ENCODE results near the gene TENT5C. TPM values are rescaled to one million over a fixed set of nuclear protein-coding genes. Genes with fewer than 3 reads are reported as not detected.
A peak's percentile ranks its signal among the peaks of the same experiment; 100 is the strongest.

Gene TENT5C
- total and polyA plus RNA-seq, 9 of the 15 experiments (the other 6 are each of a cell fraction or from before 2014, with no cell fraction given): 1.8 to 7.7 (median 4.0) TPM

DNA sequence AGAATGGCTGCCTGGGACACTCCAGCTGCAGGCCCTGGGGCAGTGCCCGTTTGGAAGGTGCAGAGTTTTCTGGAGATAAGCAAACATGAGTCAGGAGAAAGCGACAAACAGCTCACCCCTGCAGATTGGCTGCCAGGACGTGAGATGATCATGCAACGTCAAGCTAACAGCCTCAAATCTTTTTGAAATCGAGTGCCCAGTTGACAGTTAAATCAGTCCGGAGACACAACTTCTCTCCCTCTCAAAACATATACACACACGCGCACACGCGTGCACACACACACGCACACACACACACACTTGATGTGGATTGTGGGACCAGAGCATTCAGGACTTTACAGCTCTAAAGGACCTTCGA, 49.4 kb downstream of the TENT5C start (continued):
- TF ChIP-seq ZNF282 (CRISPR knock-in tag; IDR thresholded peaks at IDR 0.05) (no peak), ZSCAN29 (IDR thresholded peaks at IDR 0.05) (no peak), SIX5 (IDR thresholded peaks at IDR 0.05; ENCODE audit: borderline replicate concordance in 1 of 2, insufficient read depth in 1 of 2, low read depth in 1 of 2, low read length in 2 of 2) (no peak), KAT7 (CRISPR knock-in tag; IDR thresholded peaks at IDR 0.05; ENCODE audit: borderline replicate concordance) (no peak), ZFP30 (CRISPR knock-in tag; IDR thresholded peaks at IDR 0.05; ENCODE audit: borderline replicate concordance) (no peak), TEAD4 (IDR thresholded peaks at IDR 0.05; ENCODE audit: low read length) (peak; percentile 64), TEAD4 (CRISPR knock-in tag; IDR thresholded peaks at IDR 0.05; ENCODE audit: borderline replicate concordance) (no peak), ETV1 (tag; conservative IDR thresholded peaks at IDR 0.05; ENCODE audit: low read depth) (no peak), ELF2 (CRISPR knock-in tag; IDR thresholded peaks at IDR 0.05) (no peak), KDM2B (CRISPR knock-in tag; IDR thresholded peaks at IDR 0.05) (no peak), TARDBP (IDR thresholded peaks at IDR 0.05) (no peak), DNMT1 (IDR thresholded peaks at IDR 0.05) (no peak), MYBL2 (IDR thresholded peaks at IDR 0.05; ENCODE audit: low read depth) (peak; percentile 88), MYBL2 (CRISPR knock-in tag; IDR thresholded peaks at IDR 0.05; ENCODE audit: borderline replicate concordance) (no peak), CBFA2T2 (conservative IDR thresholded peaks at IDR 0.05) (peak; percentile 72), FOXM1 (IDR thresholded peaks at IDR 0.05; ENCODE audit: low read depth) (peak; percentile 55; the same call in 1 of the 2 replicates), FOXM1 (CRISPR knock-in tag; IDR thresholded peaks at IDR 0.05; ENCODE audit: low read depth) (no peak), ZBTB7A (IDR thresholded peaks at IDR 0.05; ENCODE audit: borderline replicate concordance, control insufficient read depth, low read depth, low read length) (no peak), ELF1 (tag; IDR thresholded peaks at IDR 0.05) (no peak)
- TF ChIP-seq, protein P1, sequence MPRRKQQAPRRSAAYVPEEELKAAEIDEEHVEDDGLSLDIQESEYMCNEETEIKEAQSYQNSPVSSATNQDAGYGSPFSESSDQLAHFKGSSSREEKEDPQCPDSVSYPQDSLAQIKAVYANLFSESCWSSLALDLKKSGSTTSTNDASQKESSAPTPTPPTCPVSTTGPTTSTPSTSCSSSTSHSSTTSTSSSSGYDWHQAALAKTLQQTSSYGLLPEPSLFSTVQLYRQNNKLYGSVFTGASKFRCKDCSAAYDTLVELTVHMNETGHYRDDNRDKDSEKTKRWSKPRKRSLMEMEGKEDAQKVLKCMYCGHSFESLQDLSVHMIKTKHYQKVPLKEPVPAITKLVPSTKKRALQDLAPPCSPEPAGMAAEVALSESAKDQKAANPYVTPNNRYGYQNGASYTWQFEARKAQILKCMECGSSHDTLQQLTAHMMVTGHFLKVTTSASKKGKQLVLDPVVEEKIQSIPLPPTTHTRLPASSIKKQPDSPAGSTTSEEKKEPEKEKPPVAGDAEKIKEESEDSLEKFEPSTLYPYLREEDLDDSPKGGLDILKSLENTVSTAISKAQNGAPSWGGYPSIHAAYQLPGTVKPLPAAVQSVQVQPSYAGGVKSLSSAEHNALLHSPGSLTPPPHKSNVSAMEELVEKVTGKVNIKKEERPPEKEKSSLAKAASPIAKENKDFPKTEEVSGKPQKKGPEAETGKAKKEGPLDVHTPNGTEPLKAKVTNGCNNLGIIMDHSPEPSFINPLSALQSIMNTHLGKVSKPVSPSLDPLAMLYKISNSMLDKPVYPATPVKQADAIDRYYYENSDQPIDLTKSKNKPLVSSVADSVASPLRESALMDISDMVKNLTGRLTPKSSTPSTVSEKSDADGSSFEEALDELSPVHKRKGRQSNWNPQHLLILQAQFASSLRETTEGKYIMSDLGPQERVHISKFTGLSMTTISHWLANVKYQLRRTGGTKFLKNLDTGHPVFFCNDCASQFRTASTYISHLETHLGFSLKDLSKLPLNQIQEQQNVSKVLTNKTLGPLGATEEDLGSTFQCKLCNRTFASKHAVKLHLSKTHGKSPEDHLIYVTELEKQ (CRISPR knock-in tag; IDR thresholded peaks at IDR 0.05): 0 out of 2 replicates have a peak, but pooled peaks have one; percentile 43
- TF ChIP-seq, protein P2, sequence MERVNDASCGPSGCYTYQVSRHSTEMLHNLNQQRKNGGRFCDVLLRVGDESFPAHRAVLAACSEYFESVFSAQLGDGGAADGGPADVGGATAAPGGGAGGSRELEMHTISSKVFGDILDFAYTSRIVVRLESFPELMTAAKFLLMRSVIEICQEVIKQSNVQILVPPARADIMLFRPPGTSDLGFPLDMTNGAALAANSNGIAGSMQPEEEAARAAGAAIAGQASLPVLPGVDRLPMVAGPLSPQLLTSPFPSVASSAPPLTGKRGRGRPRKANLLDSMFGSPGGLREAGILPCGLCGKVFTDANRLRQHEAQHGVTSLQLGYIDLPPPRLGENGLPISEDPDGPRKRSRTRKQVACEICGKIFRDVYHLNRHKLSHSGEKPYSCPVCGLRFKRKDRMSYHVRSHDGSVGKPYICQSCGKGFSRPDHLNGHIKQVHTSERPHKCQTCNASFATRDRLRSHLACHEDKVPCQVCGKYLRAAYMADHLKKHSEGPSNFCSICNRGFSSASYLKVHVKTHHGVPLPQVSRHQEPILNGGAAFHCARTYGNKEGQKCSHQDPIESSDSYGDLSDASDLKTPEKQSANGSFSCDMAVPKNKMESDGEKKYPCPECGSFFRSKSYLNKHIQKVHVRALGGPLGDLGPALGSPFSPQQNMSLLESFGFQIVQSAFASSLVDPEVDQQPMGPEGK (CRISPR knock-in tag; IDR thresholded peaks at IDR 0.05; ENCODE audit: borderline replicate concordance): no peak
- TF ChIP-seq, protein P3, sequence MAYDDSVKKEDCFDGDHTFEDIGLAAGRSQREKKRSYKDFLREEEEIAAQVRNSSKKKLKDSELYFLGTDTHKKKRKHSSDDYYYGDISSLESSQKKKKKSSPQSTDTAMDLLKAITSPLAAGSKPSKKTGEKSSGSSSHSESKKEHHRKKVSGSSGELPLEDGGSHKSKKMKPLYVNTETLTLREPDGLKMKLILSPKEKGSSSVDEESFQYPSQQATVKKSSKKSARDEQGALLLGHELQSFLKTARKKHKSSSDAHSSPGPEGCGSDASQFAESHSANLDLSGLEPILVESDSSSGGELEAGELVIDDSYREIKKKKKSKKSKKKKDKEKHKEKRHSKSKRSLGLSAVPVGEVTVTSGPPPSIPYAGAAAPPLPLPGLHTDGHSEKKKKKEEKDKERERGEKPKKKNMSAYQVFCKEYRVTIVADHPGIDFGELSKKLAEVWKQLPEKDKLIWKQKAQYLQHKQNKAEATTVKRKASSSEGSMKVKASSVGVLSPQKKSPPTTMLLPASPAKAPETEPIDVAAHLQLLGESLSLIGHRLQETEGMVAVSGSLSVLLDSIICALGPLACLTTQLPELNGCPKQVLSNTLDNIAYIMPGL (CRISPR knock-in tag; IDR thresholded peaks at IDR 0.05): no peak

All from K562 (cell line).